ENCODE measurements around the gene THBS1. TPM values are rescaled to one million over a fixed set of nuclear protein-coding genes. Genes with fewer than 3 reads are reported as not detected.

THBS1 gene
- total RNA-seq, 1 donor from 2014 or later: 513 TPM

DNA sequence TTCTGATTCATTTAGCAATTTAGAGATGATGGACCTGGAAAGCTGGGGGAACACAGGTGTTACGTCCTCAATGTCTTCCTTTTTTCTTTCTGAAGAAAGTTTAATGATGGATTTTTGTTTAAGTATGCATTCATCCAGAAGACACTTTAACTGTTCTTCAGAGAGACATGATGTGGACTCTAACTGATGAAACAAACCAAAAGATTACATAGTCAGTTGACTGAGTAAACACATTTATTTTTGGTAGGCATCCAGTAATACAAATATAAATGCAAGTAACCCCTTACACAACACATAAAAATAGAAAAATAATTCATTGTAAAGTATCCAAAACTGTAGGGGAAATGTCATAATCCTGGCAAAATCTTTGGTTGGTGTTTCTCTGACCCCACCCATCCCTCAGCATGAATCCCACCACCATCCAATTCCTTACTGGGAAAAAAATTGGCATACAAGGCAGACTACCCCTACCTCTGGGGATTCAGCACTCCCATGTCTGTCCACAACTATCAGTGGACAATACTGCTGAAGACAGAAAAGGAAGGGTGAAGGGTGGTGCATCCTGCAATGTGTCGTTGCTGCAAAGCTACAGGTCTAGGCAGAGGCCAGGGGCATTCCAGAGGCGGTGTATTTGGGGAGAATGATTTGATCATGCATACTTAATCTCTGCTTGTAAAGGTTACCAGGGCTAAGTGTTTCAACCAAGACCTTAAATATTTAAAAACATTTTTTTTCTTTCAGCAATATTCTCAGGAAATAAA lies 37.4 kb downstream of the THBS1 start:
- no peaks in the 10 kb centered on the region for H3K9me3 ChIP-seq
- no peaks in the 10 kb centered on the region for H3K36me3 ChIP-seq
- intact Hi-C loops (cut with DNase I): no loop called here
- H3K27me3 ChIP-seq: no peaks in the 10 kb centered on the region
- H3K4me1 ChIP-seq: no peaks in the 10 kb centered on the region
- no peak for DNase-seq (ENCODE audit: extremely low spot score in 2 of 2)
- H3K27ac ChIP-seq: no peak overlapping the region
- no peak for TF ChIP-seq POLR2A (IDR thresholded peaks at IDR 0.05)
- TF ChIP-seq, protein P1, sequence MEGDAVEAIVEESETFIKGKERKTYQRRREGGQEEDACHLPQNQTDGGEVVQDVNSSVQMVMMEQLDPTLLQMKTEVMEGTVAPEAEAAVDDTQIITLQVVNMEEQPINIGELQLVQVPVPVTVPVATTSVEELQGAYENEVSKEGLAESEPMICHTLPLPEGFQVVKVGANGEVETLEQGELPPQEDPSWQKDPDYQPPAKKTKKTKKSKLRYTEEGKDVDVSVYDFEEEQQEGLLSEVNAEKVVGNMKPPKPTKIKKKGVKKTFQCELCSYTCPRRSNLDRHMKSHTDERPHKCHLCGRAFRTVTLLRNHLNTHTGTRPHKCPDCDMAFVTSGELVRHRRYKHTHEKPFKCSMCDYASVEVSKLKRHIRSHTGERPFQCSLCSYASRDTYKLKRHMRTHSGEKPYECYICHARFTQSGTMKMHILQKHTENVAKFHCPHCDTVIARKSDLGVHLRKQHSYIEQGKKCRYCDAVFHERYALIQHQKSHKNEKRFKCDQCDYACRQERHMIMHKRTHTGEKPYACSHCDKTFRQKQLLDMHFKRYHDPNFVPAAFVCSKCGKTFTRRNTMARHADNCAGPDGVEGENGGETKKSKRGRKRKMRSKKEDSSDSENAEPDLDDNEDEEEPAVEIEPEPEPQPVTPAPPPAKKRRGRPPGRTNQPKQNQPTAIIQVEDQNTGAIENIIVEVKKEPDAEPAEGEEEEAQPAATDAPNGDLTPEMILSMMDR (IDR thresholded peaks at IDR 0.05): no peak
- TF ChIP-seq POLR2AphosphoS5 (IDR thresholded peaks at IDR 0.05; ENCODE audit: insufficient read depth in 1 of 2, low read depth in 1 of 2): no peak
- no peak overlapping the region for H3K4me3 ChIP-seq

DNA sequence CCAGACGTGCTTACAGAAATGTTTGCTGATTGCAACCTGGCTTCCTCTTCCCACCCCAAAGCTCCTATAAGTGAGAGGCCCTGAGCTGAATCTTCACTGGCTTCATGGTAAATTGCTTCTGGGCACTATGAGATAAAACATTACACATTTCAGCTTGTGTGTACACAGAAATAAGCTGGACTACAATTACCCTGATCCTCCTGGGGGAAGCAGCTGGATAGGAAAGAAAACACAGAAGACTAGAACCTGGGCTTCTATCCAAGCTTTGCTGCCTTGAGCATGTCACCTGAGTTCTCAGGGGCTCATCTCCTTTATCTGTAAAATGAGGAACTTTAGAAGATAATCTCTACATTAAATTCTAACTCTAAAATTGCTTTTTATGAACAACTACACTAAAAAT lies 40.3 kb downstream of the THBS1 start:
- intact Hi-C loops (cut with DNase I): no loop called here
- no peak for DNase-seq (ENCODE audit: extremely low spot score in 2 of 2)
- Histone ChIP-seq H3K27me3 (no peaks in the 10 kb centered on the region), H3K36me3 (no peaks in the 10 kb centered on the region), H3K27ac (no peak overlapping the region), H3K4me1 (peaks cover 21% of the 10 kb centered on the region), H3K9me3 (no peaks in the 10 kb centered on the region), H3K4me3 (no peak overlapping the region)
- no peak for TF ChIP-seq POLR2AphosphoS5 (IDR thresholded peaks at IDR 0.05; ENCODE audit: insufficient read depth in 1 of 2, low read depth in 1 of 2)
- TF ChIP-seq, protein P1 (IDR thresholded peaks at IDR 0.05): no peak

DNA sequence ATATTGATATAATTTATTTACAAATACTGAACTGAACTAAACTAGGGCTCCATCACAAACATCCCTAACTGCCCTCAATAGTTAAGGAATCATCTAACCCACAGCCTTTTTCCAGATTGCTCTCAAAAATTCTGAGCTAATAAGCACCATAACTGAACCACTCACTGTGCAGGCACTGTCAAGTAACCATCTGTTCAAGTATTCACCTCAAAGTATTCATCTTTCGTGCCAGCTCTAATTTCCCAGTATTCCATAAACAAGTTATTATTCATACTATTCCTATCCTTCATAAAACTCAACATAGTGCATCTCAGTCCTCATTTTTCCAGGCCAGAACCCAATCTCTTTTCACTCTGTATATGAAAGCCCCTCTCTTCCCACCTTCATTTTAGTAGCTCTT lies 41.1 kb downstream of the THBS1 start:
- intact Hi-C loops (cut with DNase I): no loop called here
- no peak overlapping the region for H3K27ac ChIP-seq
- H3K4me3 ChIP-seq: no peak overlapping the region
- H3K36me3 ChIP-seq: no peaks in the 10 kb centered on the region
- no peak for DNase-seq (ENCODE audit: extremely low spot score in 2 of 2)
- H3K9me3 ChIP-seq: no peaks in the 10 kb centered on the region
- H3K4me1 ChIP-seq: peaks cover 21% of the 10 kb centered on the region
- TF ChIP-seq POLR2A (IDR thresholded peaks at IDR 0.05) (no peak), POLR2AphosphoS5 (IDR thresholded peaks at IDR 0.05; ENCODE audit: insufficient read depth in 1 of 2, low read depth in 1 of 2) (no peak)
- TF ChIP-seq, protein P1 (IDR thresholded peaks at IDR 0.05): no peak
- no peaks in the 10 kb centered on the region for H3K27me3 ChIP-seq

DNA sequence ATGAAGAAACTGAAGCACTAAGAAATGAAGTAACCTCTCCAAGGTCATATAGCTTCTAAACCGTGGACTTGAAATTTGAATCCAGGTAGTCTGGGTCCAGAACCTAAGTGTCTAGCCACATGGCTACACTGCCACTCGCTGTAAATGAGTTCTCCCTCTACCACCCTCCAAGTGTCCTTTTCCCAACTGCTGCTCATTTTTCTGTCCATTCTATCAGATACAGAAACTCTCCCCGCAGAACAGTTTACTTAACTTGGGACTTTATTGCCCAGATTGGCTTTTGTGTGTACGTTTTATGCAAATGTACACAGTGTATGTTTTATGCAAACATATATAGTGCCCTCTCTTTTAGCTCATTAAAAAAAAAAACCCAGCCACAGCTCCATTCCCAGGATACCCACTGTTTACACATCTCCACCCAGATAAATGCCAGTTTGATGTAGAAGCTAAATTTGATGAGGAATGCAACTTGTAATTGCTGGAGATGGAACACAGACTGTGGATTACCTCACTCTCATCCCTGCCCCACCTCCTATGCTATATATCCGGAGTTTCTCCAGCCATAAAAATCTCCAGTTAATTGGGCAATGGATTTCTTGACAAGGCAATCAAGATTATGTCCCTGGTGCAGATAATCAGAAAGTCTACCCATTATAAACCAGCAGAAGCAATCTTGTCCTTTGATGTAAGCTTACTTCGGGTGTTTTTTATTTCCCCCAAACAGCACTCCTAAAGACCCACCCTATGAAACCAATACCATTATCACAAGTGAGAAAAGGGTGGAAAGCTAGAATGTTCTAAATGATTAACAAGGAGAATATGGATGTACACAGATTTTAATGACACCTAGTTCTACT lies 42.0 kb downstream of the THBS1 start:
- H3K36me3 ChIP-seq: no peaks in the 10 kb centered on the region
- DNase-seq (ENCODE audit: extremely low spot score in 2 of 2): no peak
- H3K27ac ChIP-seq: no peak overlapping the region
- no peaks in the 10 kb centered on the region for H3K27me3 ChIP-seq
- no peaks in the 10 kb centered on the region for H3K9me3 ChIP-seq
- TF ChIP-seq, protein P1 (IDR thresholded peaks at IDR 0.05): no peak
- TF ChIP-seq POLR2AphosphoS5 (IDR thresholded peaks at IDR 0.05; ENCODE audit: insufficient read depth in 1 of 2, low read depth in 1 of 2): no peak
- no peak for TF ChIP-seq POLR2A (IDR thresholded peaks at IDR 0.05)
- intact Hi-C loops (cut with DNase I): no loop called here
- H3K4me3 ChIP-seq: no peak overlapping the region
- H3K4me1 ChIP-seq: peaks cover 22% of the 10 kb centered on the region

All from vagina (tissue), 2 donors.